H1 (cell line): Measurements from ENCODE around the gene ANKRD13B.

Experiments
- BACH1 ChIP-seq: IDR thresholded peaks from 2 replicates; pipeline ENCODE4 v1.6.1; 2012; ENCODE audit warnings: low read length, improper control_type of control experiment
- BCL11A ChIP-seq, 2 experiments: IDR thresholded peaks; one replicate each; pipeline ENCODE4 v1.6.1; 2011; ENCODE audit warnings: low read depth in 2 of 2, low read length in 2 of 2, mild to moderate bottlenecking in 2 of 2
- CHD2 ChIP-seq: IDR thresholded peaks from 2 replicates; pipeline ENCODE4 v1.6.1; 2012; ENCODE audit warnings: low read length, improper control_type of control experiment
- EGR1 ChIP-seq: IDR thresholded peaks from 2 replicates; pipeline ENCODE4 v1.6.1; 2011; ENCODE audit warnings: low read depth, low read length, borderline replicate concordance
- EP300 ChIP-seq, 2 experiments: IDR thresholded peaks; 1 replicate in 1 of 2; 2 replicates in 1 of 2; pipeline ENCODE4 v1.6.1; 2011 to 2012; ENCODE audit warnings: low read depth in 2 of 2, low read length in 2 of 2, mild to moderate bottlenecking in 2 of 2, borderline replicate concordance in 1 of 2, inconsistent platforms in 1 of 2, moderate library complexity in 1 of 2
- EZH2 ChIP-seq: fragments of 200-600 bp; sonication (generic); IDR thresholded peaks from 2 replicates; pipeline ENCODE4 v1.7.1; 2012; ENCODE audit warnings: low read depth, mild to moderate bottlenecking, moderate library complexity, low read length, inconsistent platforms; ENCODE audit not compliant: severe bottlenecking
- FOSL1 ChIP-seq: IDR thresholded peaks from 2 replicates; pipeline ENCODE4 v1.6.1; 2011; ENCODE audit warnings: mild to moderate bottlenecking, low read depth, low read length, moderate library complexity; ENCODE audit not compliant: insufficient read depth
- JUND ChIP-seq: IDR thresholded peaks from 2 replicates; pipeline ENCODE4 v1.6.1; 2011; ENCODE audit warnings: mild to moderate bottlenecking, improper control_type of control experiment, low read length
- POLR2A ChIP-seq, 2 experiments: IDR thresholded peaks; 1 replicate in 1 of 2; 2 replicates in 1 of 2; pipeline ENCODE4 v1.6.1; 2011; ENCODE audit warnings: low read depth in 2 of 2, low read length in 2 of 2, mild to moderate bottlenecking in 2 of 2; ENCODE audit errors: control extremely low read depth in 1 of 2
- RAD21 ChIP-seq, 2 experiments: IDR thresholded peaks in 1 of 2; conservative IDR thresholded peaks in 1 of 2; 2 replicates each; pipeline ENCODE4 v1.6.1; 2011; ENCODE audit warnings: low read depth in 2 of 2, low read length in 2 of 2, improper control_type of control experiment in 1 of 2, inconsistent platforms in 1 of 2, mild to moderate bottlenecking in 1 of 2, moderate library complexity in 1 of 2
- TBP ChIP-seq: IDR thresholded peaks from 2 replicates; pipeline ENCODE4 v1.6.1; 2011; ENCODE audit warnings: low read depth, low read length, improper control_type of control experiment
- YY1 ChIP-seq: IDR thresholded peaks from 2 replicates; pipeline ENCODE4 v1.6.1; 2011; ENCODE audit warnings: low read depth, mild to moderate bottlenecking, low read length
- ZNF274 ChIP-seq: IDR thresholded peaks from 2 replicates; pipeline ENCODE4 v1.7.0; 2012; ENCODE audit warnings: low read length, borderline replicate concordance; ENCODE audit errors: extremely low read depth
- TF ChIP-seq, protein P1 (sequence below), 3 experiments: IDR thresholded peaks; 1 replicate in 2 of 3; 2 replicates in 1 of 3; pipeline versions ENCODE4 v1.5.1 to v1.6.1; 2011; ENCODE audit warnings: low read length in 3 of 3, mild to moderate bottlenecking in 3 of 3, inconsistent platforms in 2 of 3, low read depth in 1 of 3, moderate library complexity in 1 of 3; ENCODE audit not compliant: insufficient read depth in 1 of 3; ENCODE audit errors: control extremely low read depth in 1 of 3

- TF ChIP-seq, protein P1, sequence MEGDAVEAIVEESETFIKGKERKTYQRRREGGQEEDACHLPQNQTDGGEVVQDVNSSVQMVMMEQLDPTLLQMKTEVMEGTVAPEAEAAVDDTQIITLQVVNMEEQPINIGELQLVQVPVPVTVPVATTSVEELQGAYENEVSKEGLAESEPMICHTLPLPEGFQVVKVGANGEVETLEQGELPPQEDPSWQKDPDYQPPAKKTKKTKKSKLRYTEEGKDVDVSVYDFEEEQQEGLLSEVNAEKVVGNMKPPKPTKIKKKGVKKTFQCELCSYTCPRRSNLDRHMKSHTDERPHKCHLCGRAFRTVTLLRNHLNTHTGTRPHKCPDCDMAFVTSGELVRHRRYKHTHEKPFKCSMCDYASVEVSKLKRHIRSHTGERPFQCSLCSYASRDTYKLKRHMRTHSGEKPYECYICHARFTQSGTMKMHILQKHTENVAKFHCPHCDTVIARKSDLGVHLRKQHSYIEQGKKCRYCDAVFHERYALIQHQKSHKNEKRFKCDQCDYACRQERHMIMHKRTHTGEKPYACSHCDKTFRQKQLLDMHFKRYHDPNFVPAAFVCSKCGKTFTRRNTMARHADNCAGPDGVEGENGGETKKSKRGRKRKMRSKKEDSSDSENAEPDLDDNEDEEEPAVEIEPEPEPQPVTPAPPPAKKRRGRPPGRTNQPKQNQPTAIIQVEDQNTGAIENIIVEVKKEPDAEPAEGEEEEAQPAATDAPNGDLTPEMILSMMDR (IDR thresholded peaks at IDR 0.05; ENCODE audit: control extremely low read depth in 1 of 3, insufficient read depth in 1 of 3, low read depth in 1 of 3, low read length in 3 of 3): no peak
- no peak for TF ChIP-seq ZNF274
- no peak for TF ChIP-seq EGR1
- TF ChIP-seq POLR2A (IDR thresholded peaks at IDR 0.05; ENCODE audit: control extremely low read depth in 1 of 2, low read depth in 2 of 2, low read length in 2 of 2): no peak
- TF ChIP-seq YY1: no peak
- TF ChIP-seq EP300 (IDR thresholded peaks at IDR 0.05; ENCODE audit: borderline replicate concordance in 1 of 2, low read depth in 2 of 2, low read length in 2 of 2): no peak
- TF ChIP-seq BCL11A (IDR thresholded peaks at IDR 0.05; ENCODE audit: low read depth in 2 of 2, low read length in 2 of 2): no peak
- no peak for TF ChIP-seq JUND
- no peak for TF ChIP-seq EZH2
- TF ChIP-seq FOSL1: no peak
- TF ChIP-seq CHD2: no peak
- no peak for TF ChIP-seq BACH1
- no peak for TF ChIP-seq TBP
- TF ChIP-seq RAD21 (IDR thresholded peaks at IDR 0.05 in 1 of 2, conservative IDR thresholded peaks at IDR 0.05 in 1 of 2; ENCODE audit: low read depth in 2 of 2, low read length in 2 of 2): no peak
Measured at GRCh38 chr17:29557739-29558116, 35.2 kb upstream of the ANKRD13B start.
